Stimulated activated CD4-positive, alpha-beta T cell treated with anti-CD3 and anti-CD28 coated beads, Interleukin-2, amount 100 ng/mL, for 24 hours (primary cell): Measurements from ENCODE around the gene ADCY9.
"Not testable (repeated sequence)": the region's sequence is repeated elsewhere in the genome, so short reads cannot be mapped to it uniquely, and the experiment has no call there.

ENCODE experiments used
- DNase-seq, 2 donors: peaks; one replicate each; pipeline ENCODE4 v3.0.0-alpha.2; 2020

Gene ADCY9

DNA sequence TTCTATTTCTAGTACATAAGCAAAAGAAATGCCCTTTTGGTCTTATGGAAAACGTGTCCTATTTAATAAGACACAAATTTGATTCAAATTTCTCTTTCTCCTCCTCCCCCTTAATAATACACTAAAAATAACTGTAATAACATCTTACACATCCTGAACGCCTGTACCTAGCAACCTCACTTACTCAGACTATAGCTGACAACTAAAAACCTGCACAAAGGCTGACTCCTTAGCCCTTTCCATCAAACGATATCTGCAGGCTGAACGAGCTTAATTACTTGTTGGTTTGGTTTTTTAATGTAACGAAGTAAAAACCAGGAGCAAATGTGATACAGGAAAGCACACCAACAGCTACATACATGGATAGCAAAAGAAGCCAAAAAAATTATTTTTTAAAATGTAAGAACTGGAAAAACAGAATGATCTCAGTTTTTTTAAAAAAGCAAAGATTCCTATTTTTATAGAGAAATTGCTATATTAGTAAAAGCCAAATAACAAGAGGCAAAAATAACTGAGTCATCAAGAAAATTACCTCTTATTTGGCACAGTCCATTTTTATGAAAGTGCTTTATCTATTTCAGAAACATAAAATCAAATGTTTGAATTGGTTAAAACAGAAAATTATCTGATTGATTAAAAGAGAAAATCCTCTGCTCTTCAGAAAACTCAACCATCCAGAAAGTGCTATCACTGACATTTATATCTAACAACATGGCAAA lies 23.5 kb downstream of the ADCY9 start:
- DNase-seq = no peak

GRCh38 chr16:4091240-4092012 lies 24.8 kb downstream of the ADCY9 start:
- no peak for DNase-seq

GRCh38 chr16:4090351-4090851 lies 25.8 kb downstream of the ADCY9 start:
- no peak for DNase-seq

GRCh38 chr16:4089811-4090301 lies 26.4 kb downstream of the ADCY9 start:
- DNase-seq = no peak

- DNase-seq = no peak
Measured at GRCh38 chr16:4089251-4089810, 26.9 kb downstream of the ADCY9 start.

- no peak for DNase-seq
Measured at GRCh38 chr16:4087990-4088577, 28.2 kb downstream of the ADCY9 start.

DNA sequence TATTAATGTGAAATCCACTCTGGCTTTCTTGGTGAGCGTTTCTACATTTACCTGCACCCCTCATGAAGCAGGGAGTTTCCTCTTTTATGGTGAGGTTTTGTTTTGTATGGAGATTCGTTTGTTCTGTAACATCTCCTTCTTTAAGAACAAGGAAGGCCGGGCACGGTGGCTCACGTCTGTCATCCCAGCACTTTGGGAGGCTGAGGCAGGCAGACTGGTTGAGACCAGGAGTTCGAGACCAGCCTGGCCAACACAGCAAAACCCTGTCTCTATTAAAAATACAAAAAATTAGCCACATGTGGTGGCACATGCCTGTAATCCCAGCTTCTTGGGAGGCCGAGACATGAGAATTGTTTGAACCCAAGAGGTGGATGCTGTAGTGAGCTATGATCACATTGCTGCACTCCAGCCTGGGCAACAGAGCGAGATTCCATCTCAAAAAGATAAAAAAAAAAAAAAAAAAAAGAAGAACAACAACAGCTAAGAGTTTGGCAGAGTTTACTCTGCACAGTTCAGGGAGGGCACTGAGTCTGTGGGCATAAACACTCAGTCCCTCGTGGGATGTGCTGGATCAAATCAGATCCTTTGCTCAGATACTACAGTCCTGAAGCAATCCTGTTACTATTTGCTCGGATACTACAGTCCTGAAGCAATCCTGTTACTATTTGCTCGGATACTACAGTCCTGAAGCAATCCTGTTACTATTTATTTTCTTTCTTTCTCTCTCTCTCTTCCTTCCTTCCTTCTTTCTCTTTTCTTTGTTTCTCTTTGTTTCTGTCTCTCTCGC lies 28.9 kb downstream of the ADCY9 start:
- DNase-seq = no peak

DNA sequence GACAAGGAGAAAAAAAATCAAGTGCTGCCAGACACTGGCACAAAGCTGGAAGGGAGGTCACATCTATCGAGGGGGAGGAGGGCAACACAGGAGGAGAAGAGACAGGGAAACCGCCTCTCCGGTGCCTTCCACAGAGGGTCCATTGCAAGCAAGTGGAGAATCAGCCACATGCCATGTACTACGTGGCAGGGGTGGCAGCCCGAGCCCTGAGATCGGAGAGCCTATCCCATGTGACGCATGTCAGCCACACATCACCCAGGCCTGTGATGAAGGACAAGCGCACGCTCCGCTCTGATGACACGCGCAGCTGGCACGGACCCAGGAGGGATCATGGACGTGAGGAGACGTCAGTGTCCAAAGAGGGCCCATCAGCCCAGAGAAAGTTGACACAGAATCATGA lies 30.1 kb downstream of the ADCY9 start:
- DNase-seq = no peak

- DNase-seq = no peak
Measured at GRCh38 chr16:4085405-4085970, 30.8 kb downstream of the ADCY9 start.

DNA sequence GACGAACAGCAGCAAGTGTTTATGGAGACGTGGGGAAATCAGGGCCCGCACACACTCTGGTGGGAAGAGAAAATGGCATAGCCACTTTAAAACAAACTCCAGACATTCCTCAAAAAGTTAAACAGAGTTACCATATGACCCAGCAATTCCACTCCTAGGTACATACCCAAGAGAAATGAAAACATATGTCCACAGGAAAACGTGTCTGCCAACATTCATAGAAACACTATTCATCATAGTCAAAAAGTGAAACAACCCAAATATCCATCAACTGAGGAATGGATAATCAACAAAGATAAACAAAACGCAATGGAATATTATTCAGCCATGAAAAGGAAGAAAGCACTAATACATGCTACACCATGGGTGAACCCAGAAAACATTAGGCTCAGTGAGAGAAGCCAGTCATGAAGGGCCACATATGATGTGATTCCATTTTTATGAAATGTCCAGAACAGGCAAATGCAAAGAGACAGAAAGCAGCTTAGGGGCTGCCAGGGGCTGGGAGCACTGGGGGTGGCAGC lies 32.8 kb downstream of the ADCY9 start:
- no peak for DNase-seq

- DNase-seq = no peak
Measured at GRCh38 chr16:4082474-4083044, 33.7 kb downstream of the ADCY9 start.

DNA sequence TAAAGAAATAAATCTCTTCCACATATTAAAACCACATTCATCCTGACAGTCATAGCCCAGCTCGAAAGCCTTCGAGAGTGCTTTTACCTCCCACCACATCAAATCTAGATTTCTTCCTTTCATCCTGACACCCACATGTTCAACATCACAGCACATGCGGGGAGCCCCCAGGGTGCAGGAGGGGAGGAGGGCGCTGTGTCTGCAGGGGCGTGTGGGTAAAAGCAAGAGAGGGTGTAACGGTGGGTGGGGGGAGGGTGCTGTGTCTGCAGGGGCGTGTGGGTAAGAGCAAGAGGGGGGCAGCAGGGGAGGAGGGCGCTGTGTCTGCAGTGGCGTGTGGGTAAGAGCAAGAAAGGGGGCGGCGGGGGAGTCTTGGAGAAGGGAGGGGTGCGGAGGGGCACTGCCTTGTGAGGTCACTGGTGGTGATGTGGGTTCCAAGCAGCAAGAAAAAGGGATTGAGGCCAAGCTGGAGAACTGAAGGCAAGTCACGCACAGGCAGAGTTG lies 34.7 kb downstream of the ADCY9 start:
- peak; percentile 31 to 40 for DNase-seq

DNA sequence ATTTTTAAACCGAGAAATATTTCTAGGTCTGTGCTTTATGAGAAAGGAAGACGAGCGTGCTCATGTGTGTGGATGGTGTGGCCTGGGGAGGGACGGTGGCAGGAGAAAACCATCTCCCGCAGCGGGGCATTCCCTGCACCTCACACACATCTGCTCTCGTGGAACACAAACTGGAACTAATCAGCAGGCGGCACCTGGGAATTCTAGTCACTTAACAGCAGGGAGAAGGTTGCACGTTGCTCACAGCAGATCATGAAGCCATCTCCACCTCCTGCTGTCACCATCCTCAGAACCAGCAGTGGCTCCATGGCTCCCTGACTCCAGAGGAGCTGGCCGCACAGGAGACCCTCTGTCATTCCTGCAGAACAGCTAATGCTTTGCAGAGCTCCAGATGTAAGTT lies 35.2 kb downstream of the ADCY9 start:
- no peak for DNase-seq

DNA sequence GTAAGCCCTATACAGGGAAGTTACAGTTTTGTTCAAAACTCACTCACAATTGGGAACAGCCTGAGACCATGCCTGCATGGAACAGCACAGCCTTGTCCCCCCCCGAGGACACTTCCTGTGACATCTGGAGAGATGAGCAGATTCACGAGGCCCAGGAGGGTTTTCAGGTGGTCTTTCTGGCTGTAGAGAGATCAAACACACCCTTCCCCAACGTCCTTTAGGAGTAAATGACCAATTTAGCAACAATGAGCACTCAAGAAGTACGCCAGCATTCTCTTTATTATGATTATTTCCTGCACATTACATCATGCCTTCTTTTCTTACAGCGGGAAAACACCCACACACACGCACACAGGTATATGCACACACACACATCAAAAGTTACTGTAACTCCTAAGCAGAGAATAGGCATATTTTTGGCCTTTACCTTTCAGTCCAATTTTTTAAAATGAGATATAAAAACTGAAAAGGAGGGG lies 39.0 kb downstream of the ADCY9 start:
- DNase-seq = no peak

DNA sequence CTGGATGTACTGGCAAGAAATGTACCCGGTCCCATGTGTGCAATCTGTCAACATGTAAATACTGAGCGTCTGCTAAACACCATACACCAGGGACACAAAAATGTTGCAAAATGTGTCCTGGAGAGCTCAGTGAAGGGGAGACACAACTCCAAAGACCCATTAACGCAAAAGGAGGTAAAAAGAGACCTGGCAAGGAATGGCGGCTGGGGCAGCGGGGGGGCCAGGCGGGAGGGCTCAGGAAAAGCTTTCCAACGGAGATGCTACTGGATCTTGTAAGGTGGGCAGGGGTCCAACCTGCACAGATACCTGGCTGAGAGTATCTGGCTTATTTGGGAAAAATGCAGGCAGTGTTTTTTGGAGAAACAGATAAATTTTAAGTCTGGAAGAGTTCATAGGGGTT lies 40.7 kb downstream of the ADCY9 start:
- no peak for DNase-seq

DNA sequence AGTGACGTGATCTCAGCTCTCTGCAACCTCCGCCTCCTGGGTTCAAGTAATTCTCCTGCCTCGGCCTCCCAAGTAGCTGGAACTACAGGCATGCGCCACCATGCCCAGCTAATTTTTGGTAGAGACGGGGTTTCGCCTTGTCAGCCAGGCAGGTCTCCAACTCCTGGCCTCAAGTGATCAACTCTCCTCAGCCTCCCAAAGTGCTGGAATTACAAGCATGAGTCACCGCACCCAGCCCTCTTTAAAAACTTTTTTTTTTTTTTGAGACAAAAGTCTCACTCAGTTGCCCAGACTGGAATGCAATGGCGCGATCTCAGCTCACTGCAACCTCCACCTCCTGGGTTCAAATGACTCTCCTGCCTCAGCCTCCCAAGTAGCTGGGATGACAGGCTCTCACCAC lies 43.1 kb downstream of the ADCY9 start:
- DNase-seq = not testable (repeated sequence)

DNA sequence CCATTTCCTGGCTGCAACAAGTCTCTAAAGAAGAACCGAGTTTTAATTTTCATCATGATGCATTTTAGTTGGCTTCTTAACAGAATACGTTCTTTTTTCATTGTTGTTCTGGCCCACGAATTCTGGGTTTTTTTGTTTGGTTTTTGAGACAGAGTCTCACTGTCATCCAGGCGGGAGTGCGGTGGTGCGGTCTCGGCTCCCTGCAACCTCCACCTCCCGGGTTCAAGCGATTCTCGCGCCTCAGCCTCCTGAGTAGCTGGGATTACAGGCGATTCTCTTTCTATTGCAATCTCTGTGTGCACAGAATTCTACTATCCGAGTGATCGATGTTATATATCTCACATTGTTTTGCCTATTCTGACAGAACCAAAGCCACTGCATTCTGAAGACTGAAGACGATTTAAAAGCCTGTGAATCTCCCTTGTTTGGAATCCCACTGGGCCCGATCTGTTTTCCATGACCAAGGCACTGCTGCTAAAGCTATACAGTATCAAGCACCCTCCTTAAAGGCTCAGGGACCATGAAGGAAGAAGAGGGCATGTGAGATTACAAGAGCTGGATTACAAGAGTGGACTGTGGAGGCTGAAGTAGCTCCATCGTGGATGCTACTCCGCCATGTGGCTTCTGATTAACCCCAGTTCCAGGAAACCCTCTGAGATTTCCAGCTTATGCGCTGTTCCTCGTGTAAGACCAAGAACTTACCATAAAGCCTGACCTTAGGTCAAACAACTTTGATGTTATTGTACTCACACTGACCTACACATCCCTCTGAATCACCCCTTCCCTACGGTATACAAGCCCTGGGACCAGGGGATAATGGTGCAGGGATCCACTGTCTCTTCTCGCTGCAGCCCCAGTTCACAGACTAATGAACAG lies 44.3 kb downstream of the ADCY9 start:
- DNase-seq = no peak

GRCh38 chr16:4070936-4071335 lies 45.3 kb downstream of the ADCY9 start:
- DNase-seq = no peak

DNA sequence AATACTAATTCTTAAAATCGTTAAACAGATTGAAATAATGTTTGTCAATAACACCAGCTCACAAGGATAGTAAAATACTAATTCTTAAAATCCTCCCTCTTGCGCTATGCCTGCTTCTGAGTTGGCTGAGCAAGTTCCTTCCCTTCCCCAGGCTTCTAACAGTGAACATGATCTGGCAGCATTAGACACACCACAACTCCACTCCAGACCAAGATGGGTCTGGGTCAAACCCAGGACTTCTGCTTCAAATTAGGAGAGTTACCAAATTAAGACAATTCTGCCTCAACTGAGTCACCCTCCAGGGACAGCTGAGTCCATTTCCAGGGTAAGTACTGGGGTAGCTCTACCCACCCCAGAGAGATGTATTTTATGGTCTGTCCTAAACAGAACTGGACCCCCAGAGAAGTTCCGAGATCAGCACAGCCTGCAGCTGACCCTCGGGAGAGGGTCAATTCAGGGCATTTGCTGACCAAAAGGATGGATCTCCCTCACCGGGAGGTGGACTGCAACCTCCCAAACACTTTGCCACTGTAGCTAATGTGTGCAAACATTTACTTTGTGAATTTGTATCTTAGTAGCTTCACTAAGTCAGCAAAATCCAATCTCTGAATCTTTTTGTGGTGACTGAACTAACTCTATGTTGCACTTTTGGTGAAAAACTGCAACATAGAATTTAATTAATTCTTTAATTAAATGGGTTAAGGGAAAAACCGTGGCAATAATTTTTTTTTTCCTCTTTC lies 48.8 kb downstream of the ADCY9 start:
- no peak for DNase-seq
